Left hindlimb (tissue), 1 donor: Measurements from ENCODE around the gene SNAPC4.
"Not testable (repeated sequence)": the region's sequence is repeated elsewhere in the genome, so short reads cannot be mapped to it uniquely, and the experiment has no call there.

ENCODE experiments used
- DNase-seq: peaks from one replicate; pipeline ENCODE4 v3.0.0-alpha.2; 2018

Gene SNAPC4

DNA sequence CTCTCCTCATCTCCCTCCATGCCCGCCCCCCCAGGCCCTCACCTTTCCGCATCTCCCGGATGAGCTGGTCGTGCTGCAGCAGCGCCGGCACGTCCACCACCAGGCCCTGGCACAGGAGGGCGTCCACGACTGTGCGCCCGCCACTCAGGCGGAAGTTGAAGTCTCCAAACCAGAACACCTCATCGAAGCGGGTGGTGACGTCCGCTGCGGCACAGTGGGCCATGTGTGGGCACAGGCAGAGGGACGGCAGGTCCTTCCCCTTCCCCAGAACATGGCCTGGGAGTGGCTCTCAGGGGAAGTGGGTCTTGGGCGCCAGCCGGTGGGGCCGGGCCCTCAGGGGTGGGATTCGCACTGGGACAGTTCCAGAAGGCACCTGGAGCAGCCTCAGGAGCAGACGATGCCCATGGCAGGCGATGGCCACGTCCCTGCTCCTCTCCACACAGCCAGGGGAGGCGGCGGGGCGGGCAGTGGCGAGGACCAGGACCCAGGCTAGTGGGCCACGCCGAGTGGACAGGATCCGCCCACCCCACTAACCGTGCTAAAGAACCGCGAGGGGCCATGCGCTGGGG, 31.9 kb upstream of the SNAPC4 start:
- DNase-seq, result no peak

DNA sequence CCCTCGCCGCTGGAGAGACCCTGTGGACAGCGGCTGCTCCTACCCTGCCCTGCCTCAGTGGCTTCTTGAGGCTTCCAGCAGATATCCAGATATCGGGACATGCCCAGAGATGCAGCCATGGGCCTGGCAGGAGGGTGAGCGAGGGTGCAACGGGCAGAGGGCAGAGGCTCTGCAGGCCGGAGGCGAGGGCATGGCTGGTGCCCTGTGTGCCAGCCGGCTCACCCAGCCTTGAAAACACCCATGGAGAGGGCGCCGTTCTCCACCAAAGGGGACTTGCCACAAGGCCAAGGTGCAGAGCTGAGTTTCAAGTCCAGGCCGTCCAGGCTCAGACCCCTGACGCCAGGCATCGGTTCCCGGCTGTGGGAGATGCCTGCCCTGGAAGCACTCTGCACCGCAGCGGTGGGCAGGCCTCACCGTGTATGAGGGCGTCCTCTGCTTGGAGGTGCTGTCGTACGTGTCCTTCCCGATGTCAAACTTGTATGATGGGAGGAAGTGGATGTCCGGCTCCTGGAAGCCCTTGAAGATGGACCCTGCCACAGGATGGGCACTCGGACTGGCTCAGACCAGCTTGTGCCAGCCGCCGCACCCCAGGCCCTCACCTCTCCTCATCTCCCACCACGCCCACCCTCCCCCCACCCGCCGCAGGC, 30.7 kb upstream of the SNAPC4 start:
- DNase-seq, result no peak

DNA sequence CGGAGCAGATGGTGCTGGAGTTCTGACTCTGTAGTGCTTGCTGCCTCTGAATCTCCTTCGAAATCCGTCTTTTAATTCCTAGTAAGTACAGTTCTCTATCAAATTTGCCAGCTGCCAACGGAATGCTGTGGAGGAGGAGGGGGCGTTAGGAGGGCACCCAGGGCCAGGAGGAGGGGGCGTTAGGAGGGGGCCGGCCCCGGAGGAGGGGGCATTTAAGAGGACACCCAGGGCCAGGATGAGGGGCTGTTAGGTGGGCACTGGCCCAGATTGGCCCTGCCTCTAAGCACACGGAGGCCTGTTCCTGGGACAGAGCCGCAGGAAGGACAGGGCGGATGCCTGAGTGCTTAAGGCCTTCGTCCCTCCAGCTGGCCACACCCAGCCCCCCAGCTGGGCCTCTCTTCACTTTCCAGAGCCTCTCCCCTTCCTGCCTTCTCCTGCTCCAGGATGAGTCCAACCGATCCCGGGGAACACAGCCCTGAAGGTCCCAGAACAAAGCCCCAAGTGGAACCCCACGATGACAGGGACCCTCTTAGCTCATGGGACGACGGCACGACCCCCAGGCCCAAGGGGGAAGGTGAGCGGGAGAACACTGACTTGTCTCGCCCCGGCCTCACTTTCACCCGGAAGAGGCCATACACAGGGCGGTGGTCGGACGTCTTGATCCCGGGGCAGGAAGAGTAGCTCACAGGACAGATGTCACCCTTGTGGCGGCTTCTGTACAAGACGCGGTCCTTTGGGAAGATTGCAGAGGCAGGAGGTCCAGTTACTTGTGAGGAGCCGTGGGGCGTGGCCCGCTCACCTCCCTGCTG, 29.9 kb upstream of the SNAPC4 start:
- no peak for DNase-seq

DNA sequence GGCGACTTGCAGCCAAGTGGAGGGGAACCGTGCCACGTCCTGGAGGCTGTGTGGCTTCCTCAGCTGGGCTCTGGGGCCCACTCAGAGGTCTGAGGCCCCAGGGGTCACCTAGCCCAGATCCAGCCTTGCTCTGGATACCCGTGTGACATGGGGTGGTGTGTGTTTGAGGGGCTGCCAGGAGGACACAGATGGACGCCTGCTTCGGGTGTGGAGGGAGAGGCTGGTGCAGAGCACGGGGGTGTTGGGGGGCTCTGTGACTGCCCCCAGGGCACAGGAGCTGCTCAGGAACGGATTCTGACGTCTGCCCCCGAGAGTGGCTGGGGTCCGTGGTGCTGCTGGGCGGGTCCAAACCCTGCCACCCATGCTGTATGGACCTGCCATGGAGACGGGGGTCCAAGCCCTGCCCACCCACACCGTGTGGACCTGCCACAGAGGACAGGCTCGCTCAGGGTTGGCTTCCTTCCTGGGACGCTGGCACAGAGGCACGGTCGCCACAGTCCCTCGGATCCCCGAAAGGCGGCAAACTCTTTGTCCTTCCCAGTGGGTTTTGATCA, 29.2 kb upstream of the SNAPC4 start:
- DNase-seq, result no peak

DNA sequence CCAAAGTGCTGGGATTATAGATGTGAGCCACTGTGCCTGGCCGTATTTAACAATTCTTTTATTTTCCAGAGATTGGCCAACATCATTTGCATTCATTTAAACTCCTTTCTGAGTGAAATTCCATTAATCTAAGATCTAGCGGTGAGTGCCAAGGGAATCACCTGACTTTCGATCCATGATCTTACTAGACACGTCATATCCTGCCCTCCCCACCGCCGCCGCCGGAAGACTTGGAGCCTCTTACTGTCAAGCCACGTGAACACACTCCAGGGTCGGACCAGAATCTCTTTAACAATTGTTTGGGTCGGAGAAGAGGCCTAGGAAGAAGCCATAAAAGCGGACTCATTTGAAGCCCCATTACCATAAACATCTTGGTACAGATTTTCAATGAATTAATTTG, 26.8 kb upstream of the SNAPC4 start:
- no peak for DNase-seq

DNA sequence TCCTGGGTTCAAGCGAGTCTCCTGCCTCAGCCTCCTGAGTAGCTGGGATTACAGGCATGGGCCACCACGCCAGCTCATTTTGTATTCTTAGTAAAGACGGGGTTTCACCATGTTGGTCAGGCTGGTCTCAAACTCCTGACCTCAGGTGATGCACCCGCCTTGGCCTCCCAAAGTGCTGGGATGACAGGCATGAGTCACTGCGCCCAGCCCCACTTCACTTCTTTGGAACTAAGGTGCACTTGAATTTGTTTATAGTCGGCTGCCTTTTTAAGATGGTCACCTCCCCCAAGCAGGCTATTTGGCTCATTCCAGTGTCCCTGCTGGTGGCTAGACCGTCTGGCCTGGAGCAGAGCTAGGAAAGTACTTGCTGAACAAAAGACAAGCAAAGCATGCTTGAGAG, 25.4 kb upstream of the SNAPC4 start:
- DNase-seq, result not testable (repeated sequence)

DNA sequence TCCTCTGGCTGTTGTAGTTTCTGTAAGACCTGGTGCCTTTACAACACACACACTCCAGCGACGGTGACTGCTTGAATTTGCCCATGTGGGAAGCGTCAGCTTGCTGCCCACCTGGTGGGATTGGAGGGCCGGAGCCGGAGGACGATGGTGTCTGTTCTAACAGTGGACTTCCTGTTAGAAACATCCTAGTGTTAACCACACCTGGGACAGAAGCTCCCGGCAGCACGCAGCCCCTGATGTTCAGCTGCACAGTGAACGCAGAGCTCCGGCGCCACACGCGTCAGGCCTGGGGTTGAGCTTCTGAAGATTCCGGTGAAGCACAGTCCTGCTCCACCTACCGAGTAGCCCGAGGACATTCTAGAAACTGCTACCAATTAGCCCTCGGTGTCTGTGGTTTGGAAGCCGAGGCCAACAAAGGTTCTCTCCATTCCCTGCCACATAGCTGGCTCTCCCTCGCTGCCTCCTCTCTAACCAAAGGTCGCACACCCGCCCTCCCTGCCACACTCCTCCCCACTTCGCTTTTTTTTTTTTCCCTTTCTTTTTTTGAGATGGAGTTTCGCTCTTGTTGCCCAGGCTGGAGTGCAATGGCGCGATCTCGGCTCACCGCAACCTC, 24.9 kb upstream of the SNAPC4 start:
- DNase-seq, result no peak

DNA sequence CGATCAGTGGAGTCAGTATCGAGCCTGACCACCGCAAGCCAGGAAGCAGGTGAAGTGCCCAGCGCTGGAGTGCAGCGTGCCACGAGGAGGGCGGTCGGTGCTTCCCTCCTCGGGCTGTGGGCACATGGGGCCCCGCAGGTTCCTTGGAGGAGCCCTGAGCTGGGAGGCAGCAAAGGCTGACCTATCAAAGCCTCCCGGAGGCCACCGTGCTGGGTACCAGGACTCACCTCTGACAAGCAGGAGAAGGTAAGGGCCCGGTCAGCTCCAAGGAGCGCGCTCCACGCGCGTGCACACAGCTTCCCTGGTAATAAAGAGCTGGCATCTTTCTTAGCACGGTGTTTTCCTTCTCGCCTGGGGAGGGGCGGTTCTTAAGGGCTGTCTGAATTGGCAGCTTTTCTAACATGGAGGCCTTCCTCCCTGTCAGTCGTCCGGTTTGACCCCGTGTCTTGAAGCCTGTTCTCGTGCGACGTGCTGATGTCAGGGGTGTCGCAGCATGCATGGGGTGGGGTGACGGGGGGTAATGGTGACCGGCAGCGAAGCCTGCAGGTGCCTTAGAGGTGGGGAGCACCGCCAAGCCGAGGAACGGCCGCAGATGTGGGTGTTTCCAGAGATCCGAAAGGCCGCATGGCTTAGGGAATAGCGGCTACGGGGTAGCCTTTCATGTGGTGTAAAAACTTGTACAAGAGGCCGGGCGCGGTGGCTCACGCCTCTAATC, 23.6 kb upstream of the SNAPC4 start:
- DNase-seq, result no peak

DNA sequence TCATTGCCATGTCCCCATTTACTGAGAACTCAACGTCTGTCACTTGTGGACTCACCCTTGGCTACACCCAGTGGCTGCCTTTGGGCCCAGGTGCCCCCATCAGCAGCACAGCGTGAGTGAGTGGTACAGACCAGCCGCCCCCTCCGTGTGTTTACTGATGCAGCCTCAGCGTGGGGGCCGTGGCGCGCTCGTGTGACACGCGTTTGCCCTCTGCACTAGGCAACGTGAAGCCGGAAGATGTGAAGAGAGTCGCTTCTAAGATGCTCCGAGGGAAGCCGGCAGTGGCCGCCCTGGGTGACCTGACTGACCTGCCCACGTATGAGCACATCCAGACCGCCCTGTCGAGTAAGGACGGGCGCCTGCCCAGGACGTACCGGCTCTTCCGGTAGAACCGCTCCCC, 22.9 kb upstream of the SNAPC4 start:
- DNase-seq, result no peak

DNA sequence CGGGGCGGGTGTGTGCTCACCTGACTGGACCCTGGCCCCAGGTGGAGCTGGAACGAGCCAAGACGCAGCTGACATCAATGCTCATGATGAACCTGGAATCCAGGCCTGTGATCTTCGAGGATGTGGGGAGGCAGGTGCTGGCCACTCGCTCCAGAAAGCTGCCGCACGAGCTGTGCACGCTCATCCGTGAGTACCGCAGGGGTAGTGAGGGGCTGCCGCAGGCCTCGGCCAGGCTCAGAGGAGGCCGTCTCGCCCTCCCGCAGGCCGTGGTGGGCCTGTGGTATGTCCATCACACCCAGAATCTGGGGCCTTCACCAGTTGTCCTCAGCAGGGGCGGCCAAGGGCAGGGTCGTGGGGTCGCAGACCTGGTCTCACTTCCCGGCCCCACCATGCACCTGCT, 21.8 kb upstream of the SNAPC4 start:
- DNase-seq, result no peak

DNA sequence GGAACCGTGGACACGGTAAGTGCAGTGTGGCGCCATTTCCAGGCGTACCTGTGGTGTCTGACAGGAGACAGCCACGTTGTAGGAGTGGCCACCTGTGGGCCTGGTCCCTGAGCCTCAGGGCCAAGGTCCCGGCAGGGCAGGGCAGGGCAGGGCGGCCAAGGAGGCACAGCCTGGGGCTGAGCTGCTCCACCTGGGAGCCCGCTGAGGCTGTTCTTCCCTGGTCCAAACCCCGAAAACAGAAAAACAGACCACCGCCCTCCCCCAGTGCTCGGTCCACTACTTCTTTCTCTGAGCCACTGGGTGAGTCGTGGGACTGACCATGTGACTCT, 19.1 kb upstream of the SNAPC4 start:
- no peak for DNase-seq

DNA sequence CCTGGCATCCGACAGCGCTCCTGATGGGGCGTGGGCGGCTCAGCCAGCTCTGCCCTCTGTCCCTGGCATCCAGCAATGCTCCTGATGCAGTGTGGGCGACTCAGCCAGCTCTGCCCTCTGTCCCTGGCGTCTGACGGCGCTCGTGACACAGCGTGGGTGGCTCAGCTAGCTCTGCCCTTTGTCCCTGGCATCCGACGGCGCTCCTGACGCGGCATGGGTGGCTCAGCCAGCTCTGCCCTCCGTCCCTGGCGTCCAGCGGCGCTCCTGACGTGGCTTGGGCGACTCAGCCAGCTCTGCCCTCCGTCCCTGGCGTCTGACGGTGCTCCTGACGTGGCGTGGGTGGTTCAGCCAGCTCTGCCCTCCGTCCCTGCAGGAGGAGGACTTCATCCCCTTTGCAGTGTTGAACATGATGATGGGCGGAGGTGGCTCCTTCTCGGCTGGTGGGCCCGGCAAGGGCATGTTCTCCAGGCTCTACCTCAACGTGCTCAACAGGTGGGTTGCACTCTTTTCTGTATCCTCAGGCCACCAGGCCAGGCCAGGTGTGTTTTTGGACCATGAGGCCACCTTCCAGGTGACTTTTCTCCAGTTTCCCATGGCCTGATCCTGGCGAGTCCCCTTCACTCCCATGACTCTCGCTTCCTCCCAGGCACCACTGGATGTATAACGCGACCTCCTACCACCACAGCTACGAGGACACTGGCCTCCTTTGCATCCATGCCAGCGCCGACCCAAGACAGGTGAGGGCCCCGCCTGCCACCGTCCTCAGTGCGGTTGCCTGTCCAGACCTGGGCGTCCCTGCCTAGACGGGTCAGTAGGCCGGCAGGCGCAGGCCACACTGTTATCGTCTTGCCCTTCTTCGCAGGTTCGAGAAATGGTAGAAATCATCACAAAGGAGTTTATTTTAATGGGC, 18.5 kb upstream of the SNAPC4 start:
- DNase-seq, result no peak

DNA sequence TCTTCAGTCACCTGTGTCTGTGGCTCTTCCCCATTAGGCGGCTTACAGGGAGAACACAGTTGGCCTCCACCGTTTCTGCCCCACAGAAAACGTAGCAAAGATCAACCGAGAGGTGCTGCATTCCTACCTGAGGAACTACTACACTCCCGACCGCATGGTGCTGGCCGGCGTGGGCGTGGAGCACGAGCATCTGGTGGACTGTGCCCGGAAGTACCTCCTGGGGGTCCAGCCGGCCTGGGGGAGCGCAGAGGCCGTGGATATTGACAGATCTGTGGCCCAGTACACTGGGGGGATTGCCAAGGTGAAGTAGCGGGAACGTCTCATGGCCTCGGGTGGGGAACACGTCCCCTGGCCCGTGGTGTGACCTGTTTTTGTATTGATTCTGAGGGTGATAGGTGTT, 16.9 kb upstream of the SNAPC4 start:
- no peak for DNase-seq

DNA sequence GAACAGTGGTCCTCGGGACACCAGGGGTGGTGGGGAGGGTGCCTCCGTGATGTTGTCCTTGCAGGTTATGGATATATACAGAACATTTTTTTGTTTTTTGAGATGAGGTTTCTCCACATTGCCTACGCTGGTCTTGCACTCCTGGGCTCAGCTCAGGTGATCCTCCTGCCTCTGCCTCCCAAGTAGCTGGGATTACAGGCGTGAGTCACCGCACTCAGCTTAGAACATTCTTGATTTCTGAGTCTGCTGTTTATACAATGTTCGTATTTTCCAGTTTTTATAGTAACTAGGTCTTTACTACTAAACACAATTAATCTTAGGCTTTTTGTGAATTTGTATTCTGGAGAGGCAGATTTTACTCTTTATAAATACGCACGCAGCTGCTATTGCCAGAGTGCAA, 16.5 kb upstream of the SNAPC4 start:
- DNase-seq, result no peak

DNA sequence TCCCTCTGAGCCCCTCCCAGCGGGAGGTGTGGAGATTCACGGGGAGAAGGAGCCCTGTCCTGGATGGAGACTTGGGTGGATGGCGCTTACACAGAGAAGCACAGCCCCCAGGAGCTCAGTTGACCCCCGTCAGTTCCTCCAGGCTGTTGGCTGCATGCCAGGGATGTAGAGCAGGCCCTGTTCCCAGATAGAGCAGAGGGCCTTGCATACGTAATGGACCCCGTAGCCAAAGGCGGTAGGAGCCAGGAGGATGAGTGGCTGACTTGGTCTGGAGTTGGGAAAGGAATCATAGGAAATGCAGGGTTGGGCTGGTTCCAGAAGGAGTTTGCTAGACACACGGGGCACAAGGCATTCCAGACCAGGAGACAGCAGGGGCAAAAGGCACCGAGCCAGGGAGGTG, 13.0 kb upstream of the SNAPC4 start:
- no peak for DNase-seq

DNA sequence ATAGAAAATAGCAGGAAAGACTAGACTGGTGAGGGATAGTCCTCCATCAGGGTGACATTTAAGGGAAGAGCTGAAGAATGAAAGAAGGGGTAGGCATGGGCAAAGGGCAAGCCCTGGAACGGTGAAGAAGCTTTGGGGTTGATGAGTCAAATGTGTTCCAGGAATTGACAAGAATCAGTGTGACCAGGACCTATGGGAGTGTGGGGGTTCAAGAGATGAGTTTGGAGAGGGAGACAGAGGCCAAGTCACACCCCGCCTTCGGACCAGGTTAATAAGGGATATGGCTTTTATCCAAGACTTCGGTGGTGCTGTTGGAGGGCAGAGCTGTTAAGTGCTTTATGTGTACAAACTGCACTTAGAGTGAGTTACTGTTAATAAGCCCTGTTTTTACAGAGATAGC, 11.4 kb upstream of the SNAPC4 start:
- no peak for DNase-seq

DNA sequence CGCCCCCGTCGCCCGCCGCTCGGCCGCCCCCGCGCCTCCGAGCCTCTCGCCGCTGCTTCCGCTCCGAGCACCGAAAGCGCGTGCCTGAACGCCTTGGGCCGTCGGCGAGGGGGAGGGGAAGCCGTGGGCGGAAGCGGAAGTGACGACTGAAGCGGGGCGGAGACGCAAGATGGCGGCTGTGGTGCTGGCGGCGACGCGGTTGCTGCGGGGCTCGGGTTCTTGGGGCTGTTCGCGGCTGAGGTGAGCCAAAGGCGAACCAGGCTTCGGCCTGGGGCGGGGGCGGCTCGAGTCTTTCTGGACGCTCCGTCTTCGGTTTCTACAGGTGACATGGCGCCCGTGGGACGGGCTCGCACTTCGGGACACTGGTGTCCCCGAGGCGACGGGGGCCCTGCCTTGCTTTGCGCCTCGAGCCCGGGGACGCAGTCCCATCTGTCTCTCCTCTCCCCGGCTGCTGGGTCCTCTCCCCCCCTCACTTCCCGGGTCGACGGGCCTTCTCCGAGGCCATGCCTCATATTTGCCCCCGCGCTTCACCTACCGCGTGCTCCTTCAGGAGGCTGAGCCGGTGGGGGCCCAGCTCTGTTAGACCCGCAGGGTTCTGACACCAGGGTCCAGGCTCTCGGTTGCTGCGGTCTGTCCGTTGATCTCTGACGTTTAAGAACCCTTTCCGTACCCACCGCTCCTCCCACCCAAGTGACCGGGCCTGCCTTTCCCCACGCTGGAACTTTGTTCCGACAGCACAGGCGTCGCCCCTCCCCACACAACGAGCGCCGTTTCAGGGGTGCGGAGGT, 10.7 kb upstream of the SNAPC4 start, which contains the start of the genes ENTR1 and PMPCA:
TSS of gene ENTR1 (minus strand) at position 115 of the 788 bp plus-strand sequence. CDS start 217 bp downstream, outside the sequence.
TSS of gene PMPCA (plus strand) at position 159 of the 788 bp plus-strand sequence. CDS start at position 170, 11 bp downstream.
- peak; percentile 93 for DNase-seq

DNA sequence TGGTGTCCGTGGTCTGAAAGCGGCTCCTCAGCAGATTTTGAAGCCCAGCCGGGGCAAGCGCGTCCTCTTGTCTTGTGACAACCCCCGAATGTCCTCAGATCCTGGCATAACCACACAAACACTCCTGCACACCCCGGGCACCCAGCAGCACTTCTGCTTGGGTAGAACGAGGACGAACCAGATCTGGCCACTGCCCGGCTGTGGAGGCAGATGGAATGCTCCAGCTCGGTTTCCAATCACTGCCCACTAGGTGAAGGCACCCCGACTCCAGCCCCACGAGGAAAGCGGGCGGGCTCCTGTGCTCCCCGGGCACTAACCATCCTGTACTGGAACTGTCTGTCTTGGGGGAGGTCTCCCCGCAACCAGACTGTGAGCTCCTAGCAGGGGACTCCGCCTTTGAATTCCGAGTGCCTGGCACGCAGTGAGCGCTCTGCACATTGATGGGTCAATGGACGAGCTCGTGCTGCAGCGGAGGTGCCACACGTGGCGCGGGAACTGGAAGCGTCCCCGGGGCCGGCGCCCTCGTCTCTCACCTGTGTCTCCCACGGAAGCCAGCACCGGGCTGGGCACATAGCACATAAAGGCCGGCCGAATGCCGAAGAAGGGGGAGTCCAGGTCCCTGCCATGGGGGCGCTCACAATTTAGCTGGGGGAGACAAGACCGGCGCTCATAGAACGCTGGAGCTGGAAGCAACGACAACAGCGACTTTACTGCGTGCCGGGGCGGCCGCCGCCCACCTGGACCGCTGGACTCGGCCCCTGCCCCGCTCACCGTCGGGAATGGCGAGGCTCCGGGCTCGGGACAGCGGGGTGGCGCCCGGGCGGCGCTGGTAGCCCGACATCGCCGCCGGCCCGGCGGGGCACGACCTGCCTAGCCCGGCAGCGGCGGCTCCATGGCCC, 9.8 kb upstream of the SNAPC4 start:
- DNase-seq, result no peak

DNA sequence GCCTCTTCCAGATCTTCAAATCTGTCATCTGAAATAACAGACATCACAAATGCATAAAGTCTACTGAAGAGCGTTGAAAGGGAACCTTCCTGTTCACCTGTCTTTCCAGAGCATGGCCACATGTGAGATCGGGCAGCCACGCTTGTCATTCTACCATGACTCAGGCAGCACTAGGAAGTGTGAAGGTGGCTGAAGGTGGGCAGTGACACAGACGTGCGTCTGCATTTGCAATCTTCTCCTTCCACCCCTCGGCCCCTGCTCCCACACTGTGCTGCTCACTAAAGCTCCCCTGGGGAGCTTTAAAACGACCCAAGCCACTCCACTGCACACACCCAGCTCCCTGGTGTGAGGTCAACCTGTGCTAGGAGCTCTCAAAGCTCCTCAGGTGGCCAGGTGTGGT, 7.9 kb upstream of the SNAPC4 start:
- no peak for DNase-seq

DNA sequence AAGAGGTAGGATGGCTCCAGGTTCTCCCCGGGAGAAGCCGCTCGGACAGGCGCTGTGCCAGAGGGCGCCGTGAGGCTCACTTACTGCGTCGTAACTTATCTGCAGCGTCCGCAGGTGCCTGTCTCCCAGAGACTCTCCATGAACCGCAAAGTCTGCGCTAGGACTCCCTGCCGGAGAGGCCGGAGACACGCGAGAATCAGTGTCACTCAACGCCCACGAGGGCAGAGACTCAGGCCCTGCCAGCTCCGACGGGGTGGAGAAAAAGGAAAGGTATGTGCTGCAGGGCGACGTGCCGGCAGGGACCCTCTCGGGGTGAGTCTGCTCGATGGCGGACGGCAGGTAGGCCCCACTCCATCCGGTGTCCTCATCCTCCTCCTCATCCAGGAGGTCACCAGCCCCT, 7.1 kb upstream of the SNAPC4 start:
- not testable (repeated sequence) for DNase-seq
